ACC112 (cell line): ENCODE results near the gene RPE65.
"Not testable (repeated sequence)": the region's sequence is repeated elsewhere in the genome, so short reads cannot be mapped to it uniquely, and the experiment has no call there.

Experiments
- H2AFZ ChIP-seq: fragments of 200-600 bp; sonication (generic); one replicate; pipeline ENCODE4 v1.6.0; 2017; ENCODE audit warnings: antibody characterized with exemption, low read length; ENCODE audit not compliant: unreplicated experiment
- H3K27ac ChIP-seq: fragments of 200-600 bp; sonication (generic); 2 replicates; pipeline ENCODE4 v1.5.1; 2014; ENCODE audit warnings: low read depth, mild to moderate bottlenecking, antibody characterized with exemption, low read length, moderate library complexity
- H3K27me3 ChIP-seq: fragments of 200-600 bp; sonication (generic); 2 replicates; pipeline ENCODE4 v1.6.1; 2014; ENCODE audit warnings: mild to moderate bottlenecking, antibody characterized with exemption, low read length, moderate library complexity, mixed read lengths; ENCODE audit not compliant: insufficient read depth
- H3K36me3 ChIP-seq: fragments of 200-600 bp; sonication (generic); 2 replicates; pipeline ENCODE4 v1.6.1; 2016; ENCODE audit warnings: mild to moderate bottlenecking, antibody characterized with exemption, low read length, moderate library complexity, mixed read lengths; ENCODE audit not compliant: insufficient read depth
- H3K4me1 ChIP-seq: fragments of 200-600 bp; sonication (generic); one replicate; pipeline ENCODE4 v1.6.1; 2016; ENCODE audit warnings: low read length, mixed read lengths; ENCODE audit not compliant: insufficient read depth, unreplicated experiment, control insufficient read depth
- H3K4me3 ChIP-seq: fragments of 200-600 bp; sonication (generic); 2 replicates; pipeline ENCODE4 v1.5.1; 2014; ENCODE audit warnings: mild to moderate bottlenecking, low read depth, low read length
- H3K79me2 ChIP-seq: fragments of 200-600 bp; sonication (generic); one replicate; pipeline ENCODE4 v1.6.0; 2016; ENCODE audit warnings: low read length; ENCODE audit not compliant: control insufficient read depth, unreplicated experiment, insufficient read depth

Gene RPE65

DNA sequence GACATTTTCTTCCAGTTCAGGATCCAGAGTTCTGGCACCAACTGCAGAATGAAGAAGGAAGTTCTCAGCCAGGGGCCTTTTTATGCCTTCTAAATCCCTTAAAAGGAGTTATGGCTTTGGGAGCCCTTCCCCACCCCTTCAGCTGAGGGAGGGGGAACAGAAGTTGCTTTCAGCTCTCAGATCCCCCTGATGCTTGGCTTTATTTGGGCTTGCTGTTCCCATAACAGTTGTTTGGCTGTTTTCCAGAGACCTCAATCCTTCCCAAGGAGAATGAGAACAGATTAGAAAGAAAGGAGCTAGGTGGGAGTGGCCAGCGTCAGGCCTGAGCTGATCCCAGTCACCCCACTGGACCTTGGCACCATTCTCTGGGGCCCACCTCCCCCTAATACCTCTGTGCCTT lies at the start of gene RPE65:
Gene RPE65, minus strand, starts transcription at position 54 of the 400 bp plus-strand sequence. Its CDS starts 49 bp downstream, at position 5.
- no peak within 1 kb of the TSS for H2AFZ ChIP-seq
- no peaks in the 10 kb centered on the region for H3K27me3 ChIP-seq
- no peaks in the 10 kb centered on the region for H3K36me3 ChIP-seq
- no peak within 1 kb of the TSS for H3K4me3 ChIP-seq
- H3K4me1 ChIP-seq = no peaks in the 10 kb centered on the region
- no peak within 1 kb of the TSS for H3K27ac ChIP-seq
- H3K79me2 ChIP-seq = no peaks in the 10 kb centered on the region

DNA sequence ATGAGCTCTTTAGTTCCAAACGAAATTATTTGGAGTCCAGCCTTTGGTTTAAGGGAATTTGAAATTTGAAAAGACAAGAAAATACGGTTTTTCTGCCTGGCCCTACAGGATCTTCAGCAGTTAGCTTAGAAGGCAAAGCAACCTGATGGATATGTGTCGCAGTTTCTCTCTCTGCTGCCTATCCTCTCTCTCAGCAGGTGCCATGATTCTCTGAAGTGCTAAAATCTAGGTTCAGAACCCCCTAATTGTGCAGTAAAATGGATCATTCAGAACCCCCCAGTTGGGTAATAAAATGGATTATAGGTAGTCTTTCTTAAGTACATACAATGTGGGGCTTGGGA lies 47.6 kb upstream of the RPE65 start:
- Histone ChIP-seq H3K4me3 (peak overlapping the region; percentile 84), H3K36me3 (no peaks in the 10 kb centered on the region), H3K27me3 (no peaks in the 10 kb centered on the region), H3K79me2 (peaks cover 35% of the 10 kb centered on the region), H3K27ac (no peak overlapping the region), H2AFZ (peak overlapping the region; percentile 73), H3K4me1 (peaks cover 23% of the 10 kb centered on the region)

DNA sequence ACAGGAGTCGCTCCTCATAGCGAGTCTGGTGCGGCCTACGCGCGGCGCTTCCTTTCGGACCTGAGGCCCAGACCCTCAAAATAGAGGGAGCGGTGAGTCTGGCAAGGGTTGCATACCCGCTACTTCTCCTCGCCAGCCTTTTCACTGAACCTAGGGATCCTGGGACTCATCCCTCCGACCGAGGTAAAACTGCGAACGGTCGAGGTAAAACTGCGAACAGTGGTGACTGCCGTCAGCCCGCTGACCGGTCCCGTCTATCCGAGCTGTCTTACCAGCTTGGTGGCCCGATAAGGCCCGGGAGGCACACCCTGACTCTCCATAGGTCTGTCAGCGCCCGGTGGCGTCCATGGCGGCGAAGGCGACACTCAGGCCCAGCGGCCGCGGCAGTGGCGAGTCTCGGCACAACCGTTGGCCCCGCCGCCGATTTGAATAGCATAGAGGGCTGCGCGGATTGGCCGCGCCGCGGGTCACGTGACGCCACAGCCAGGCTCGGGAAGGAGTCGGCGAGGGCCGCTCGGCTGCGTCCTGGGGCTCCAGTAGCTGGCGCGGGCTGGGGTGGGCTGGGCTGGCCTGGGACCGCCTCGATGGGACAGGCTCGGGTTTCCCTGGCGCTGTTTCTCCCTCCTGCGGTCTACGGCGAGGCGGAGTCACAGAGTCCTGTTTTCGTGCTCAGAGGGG lies 47.1 kb upstream of the RPE65 start, which contains the start of gene DEPDC1:
Gene DEPDC1, minus strand, starts transcription at position 403 of the 678 bp plus-strand sequence. Its CDS starts 83 bp downstream, at position 320.
- H2AFZ ChIP-seq = peak within 1 kb of the TSS; percentile 92
- H3K4me1 ChIP-seq = peaks cover 23% of the 10 kb centered on the region
- H3K36me3 ChIP-seq = peaks cover 3% of the 10 kb centered on the region; the same call in 1 of the 2 replicates
- H3K27ac ChIP-seq = peak within 1 kb of the TSS; percentile 69
- H3K79me2 ChIP-seq = peaks cover 39% of the 10 kb centered on the region
- H3K4me3 ChIP-seq = peak within 1 kb of the TSS; percentile 84
- H3K27me3 ChIP-seq = no peaks in the 10 kb centered on the region

DNA sequence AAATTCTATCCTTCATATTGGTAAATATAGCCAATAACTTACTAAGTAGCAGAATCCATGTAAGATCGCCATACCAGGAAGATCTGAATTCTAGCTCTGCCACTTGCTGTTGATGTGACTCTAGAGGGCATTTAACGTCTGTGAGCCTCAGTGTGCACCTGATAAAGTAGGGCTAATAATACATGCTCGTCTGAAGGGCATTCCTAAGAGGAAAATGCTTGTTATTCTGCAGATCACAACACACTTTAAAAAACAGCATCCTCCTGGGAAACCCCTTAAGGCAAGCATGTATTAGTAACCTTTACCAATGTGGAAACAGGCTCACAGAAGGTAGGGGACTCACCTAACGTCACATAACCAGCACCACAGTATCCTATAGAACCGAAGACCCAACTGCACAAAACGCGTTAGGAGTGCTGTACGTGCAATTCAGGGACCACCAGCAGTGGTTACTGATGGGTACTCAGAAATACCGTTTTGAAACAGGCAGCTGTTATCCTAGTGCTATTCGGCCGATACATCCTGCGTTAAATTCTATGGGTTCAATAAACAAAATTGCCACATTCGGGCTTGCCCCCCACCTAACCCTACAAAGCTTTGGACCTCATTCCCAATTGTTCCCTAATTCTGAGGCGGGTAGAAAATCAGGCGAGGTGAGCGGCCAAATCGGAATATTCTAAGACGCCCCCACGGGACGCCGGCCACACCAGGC lies 46.4 kb upstream of the RPE65 start:
- peaks cover 23% of the 10 kb centered on the region for H3K4me1 ChIP-seq
- peak overlapping the region; percentile 84 for H3K4me3 ChIP-seq
- H3K36me3 ChIP-seq = peaks cover 8% of the 10 kb centered on the region
- H3K79me2 ChIP-seq = peaks cover 45% of the 10 kb centered on the region
- peak overlapping the region; percentile 92 for H2AFZ ChIP-seq
- H3K27ac ChIP-seq = peak overlapping the region; percentile 69
- no peaks in the 10 kb centered on the region for H3K27me3 ChIP-seq

DNA sequence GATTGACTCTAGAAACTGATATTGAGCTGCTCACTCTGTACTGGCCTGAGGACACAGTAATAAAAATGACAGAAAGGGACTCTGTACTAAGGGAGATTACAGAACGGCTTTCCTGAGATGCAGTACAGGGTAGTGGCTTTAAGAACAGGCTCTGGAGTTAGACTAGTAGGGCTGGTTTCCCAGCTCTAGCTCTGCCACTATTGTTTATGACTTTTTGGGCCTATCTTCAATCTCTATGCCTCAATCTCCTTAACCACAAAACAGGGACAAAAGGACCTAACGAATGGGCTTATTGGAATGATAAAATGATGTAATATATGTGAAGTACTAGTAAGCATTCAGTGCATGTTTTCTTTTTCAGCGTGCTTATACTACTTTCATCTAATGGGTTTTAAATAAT lies 45.8 kb upstream of the RPE65 start:
- H3K27ac ChIP-seq = no peak overlapping the region
- no peaks in the 10 kb centered on the region for H3K27me3 ChIP-seq
- H2AFZ ChIP-seq = peak overlapping the region; percentile 92
- peaks cover 23% of the 10 kb centered on the region for H3K4me1 ChIP-seq
- H3K79me2 ChIP-seq = peaks cover 51% of the 10 kb centered on the region
- peaks cover 14% of the 10 kb centered on the region for H3K36me3 ChIP-seq
- H3K4me3 ChIP-seq = peak overlapping the region; percentile 84

DNA sequence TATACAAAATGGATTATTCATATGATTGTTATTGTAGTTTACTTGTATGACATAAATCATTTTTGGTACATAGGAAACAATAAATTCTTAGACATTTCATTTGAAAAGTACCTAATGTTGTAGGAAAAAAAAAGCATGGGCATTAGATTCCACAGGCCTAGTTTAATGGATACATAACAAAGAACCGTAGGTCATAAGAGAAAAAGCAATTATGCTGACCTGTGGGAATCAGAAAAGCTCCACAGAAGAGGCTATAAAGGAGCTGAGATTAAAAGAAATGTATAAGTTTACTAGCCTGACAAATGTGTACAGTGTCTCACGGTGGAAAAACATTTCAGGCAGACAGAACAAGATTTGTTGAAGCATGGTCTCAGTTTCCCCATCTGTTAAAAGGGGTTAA lies 43.4 kb upstream of the RPE65 start:
- Histone ChIP-seq H3K79me2 (peaks cover 57% of the 10 kb centered on the region), H3K36me3 (peaks cover 23% of the 10 kb centered on the region), H3K27me3 (no peaks in the 10 kb centered on the region), H3K4me1 (peaks cover 23% of the 10 kb centered on the region), H3K4me3 (no peak overlapping the region), H2AFZ (no peak overlapping the region), H3K27ac (no peak overlapping the region)

DNA sequence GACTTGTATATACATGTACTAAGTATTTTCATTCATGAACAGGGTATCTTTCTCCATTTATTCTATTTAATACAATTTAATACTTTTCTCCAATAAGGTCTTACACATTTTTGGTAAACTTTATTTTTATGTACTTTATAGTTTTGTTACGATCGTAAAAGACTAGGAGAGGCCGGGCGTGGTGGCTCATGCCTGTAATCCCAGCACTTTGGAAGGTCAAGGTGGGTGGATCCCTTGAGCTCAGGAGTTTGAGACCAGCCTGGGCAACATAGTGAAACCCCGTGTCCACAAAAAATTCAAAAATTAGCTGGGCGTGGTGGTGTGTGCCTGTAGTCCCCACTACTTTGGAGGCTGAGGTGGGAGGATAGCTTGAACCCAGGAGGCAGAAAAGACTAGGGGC lies 42.5 kb upstream of the RPE65 start:
- peak overlapping the region; percentile 44 for H2AFZ ChIP-seq
- not testable (repeated sequence) for H3K27ac ChIP-seq, H3K27me3 ChIP-seq, H3K4me3 ChIP-seq
- peaks cover 23% of the 10 kb centered on the region for H3K4me1 ChIP-seq
- peaks cover 62% of the 10 kb centered on the region for H3K79me2 ChIP-seq
- peaks cover 23% of the 10 kb centered on the region for H3K36me3 ChIP-seq

DNA sequence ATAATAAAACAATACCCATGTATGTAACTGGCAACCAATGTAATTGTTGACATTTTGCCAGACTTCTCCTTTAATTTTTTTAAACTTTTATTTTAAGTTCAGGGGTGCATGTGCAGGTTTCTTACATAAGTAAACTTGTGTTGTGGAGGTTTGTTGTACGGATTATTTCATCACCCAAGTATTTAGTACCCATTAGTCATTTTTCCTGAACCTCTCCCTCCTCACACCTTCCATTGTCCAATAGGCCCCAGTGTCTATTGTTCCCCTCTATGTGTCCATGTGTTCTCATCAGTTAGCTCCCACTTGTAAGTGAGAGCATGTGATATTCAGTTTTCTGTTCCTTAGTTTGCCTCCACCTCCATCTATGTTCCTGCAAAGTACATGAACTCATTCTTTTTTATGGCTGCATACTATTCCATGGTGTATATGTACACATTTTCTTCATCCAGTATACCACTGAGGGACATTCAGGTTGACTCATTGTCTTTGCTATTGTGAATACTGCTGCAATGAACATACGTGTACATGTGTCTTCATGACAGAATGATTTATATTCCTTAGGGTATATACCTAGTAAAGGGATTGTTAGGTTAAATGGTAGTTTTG lies 40.4 kb upstream of the RPE65 start:
- peaks cover 47% of the 10 kb centered on the region for H3K79me2 ChIP-seq
- peaks cover 23% of the 10 kb centered on the region for H3K36me3 ChIP-seq
- H3K4me1 ChIP-seq = peaks cover 13% of the 10 kb centered on the region
- H3K4me3 ChIP-seq = no peak overlapping the region
- no peak overlapping the region for H3K27ac ChIP-seq
- H2AFZ ChIP-seq = no peak overlapping the region
- H3K27me3 ChIP-seq = no peaks in the 10 kb centered on the region

DNA sequence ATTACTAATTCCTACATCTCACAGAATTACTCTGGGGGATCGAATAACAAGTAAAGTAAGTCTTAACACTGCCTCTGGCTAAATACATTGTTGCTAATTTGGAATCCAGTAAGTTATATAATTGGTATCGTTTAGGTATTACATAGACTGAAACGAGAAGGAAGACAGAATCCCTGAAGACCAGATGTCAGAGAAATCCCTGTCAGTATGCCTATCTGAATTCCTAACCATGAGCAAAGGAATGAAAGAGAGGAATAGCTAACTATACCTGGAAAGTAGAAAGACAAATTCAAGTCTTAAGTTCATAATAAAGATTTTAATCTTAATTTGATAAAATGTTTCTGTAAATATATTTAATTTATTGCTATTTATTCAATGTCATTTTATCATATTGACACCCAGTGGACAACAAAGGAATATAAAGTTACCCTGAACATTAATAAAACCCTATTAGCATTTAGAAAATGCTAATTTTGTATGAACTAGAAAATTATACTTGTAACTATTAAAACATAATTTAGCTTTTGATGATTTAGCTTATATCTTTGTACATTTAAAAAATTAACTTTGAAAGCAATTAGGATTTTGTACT lies 35.8 kb upstream of the RPE65 start:
- Histone ChIP-seq H3K27ac (no peak overlapping the region), H3K4me1 (no peaks in the 10 kb centered on the region), H3K4me3 (no peak overlapping the region), H3K36me3 (peaks cover 19% of the 10 kb centered on the region), H3K27me3 (no peaks in the 10 kb centered on the region), H3K79me2 (peaks cover 11% of the 10 kb centered on the region), H2AFZ (peak overlapping the region; percentile 61)

DNA sequence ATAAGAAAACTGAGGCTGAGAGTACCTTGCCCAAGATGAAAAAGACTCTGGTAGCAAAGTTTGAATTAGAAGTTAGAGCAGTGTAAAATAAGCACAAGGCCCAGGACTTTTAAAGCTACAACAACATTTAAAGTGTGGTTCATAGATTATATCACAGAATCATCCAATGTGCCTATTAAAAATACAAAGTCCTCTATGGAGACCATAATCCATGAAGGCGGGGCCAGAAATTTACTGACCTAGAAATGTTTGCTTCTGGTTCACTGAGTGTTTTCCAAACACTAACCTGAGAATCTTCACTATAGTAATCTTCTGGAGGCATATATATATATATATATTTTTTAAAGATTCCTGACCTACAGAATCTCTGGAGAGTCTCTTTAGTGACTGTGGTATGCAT lies 34.9 kb upstream of the RPE65 start:
- H3K27ac ChIP-seq = no peak overlapping the region
- no peaks in the 10 kb centered on the region for H3K27me3 ChIP-seq
- H2AFZ ChIP-seq = no peak overlapping the region
- H3K4me1 ChIP-seq = no peaks in the 10 kb centered on the region
- H3K79me2 ChIP-seq = peaks cover 5% of the 10 kb centered on the region
- H3K4me3 ChIP-seq = no peak overlapping the region
- peaks cover 14% of the 10 kb centered on the region for H3K36me3 ChIP-seq
